Osteoblast (primary cell): Measurements from ENCODE around the gene BFAR. TPM values are rescaled to one million over a fixed set of nuclear protein-coding genes. Genes with fewer than 3 reads are reported as not detected.
"Not testable (repeated sequence)": the region's sequence is repeated elsewhere in the genome, so short reads cannot be mapped to it uniquely, and the experiment has no call there.

Source experiments
- DNase-seq: peaks from one replicate; pipeline ENCODE4 v3.0.0; 2011; ENCODE audit warnings: low spot score, mixed read lengths; ENCODE audit not compliant: insufficient read length; ENCODE audit errors: missing footprints
- H2AFZ ChIP-seq: 2 replicates; pipeline ENCODE4 v1.6.0; 2011; ENCODE audit warnings: mild to moderate bottlenecking, low read length
- H3K27ac ChIP-seq: 2 replicates; pipeline ENCODE4 v1.5.1; 2011; ENCODE audit warnings: mild to moderate bottlenecking, low read depth, low read length, moderate library complexity
- H3K27me3 ChIP-seq: 2 replicates; pipeline ENCODE4 v1.6.0; 2012; ENCODE audit warnings: mild to moderate bottlenecking, control low read depth, inconsistent platforms, low read length, moderate library complexity; ENCODE audit not compliant: insufficient read depth
- H3K36me3 ChIP-seq: 2 replicates; pipeline ENCODE4 v1.5.1; 2011; ENCODE audit warnings: mild to moderate bottlenecking, low read length, control low read depth, moderate library complexity; ENCODE audit not compliant: insufficient read depth
- H3K4me1 ChIP-seq: 2 replicates; pipeline ENCODE4 v1.5.1; 2011; ENCODE audit warnings: mild to moderate bottlenecking, low read length, control low read depth, moderate library complexity; ENCODE audit not compliant: insufficient read depth
- H3K4me2 ChIP-seq: 2 replicates; pipeline ENCODE4 v1.6.0; 2011; ENCODE audit warnings: mild to moderate bottlenecking, low read length; ENCODE audit not compliant: insufficient read depth
- H3K4me3 ChIP-seq: fragments of 200-600 bp; sonication (generic); 3 replicates; pipeline ENCODE4 v1.5.1; 2012; ENCODE audit warnings: mild to moderate bottlenecking, low read length, inconsistent platforms; ENCODE audit not compliant: insufficient read depth
- H3K79me2 ChIP-seq: 2 replicates; pipeline ENCODE4 v1.6.0; 2012; ENCODE audit warnings: mild to moderate bottlenecking, low read length, control low read depth, inconsistent platforms; ENCODE audit not compliant: insufficient read depth
- H3K9me3 ChIP-seq: 2 replicates; pipeline ENCODE4 v1.5.1; 2011; ENCODE audit warnings: low read depth, low read length, control low read depth
- H4K20me1 ChIP-seq: 2 replicates; pipeline ENCODE4 v1.6.0; 2012; ENCODE audit warnings: mild to moderate bottlenecking, low read length, control low read depth; ENCODE audit not compliant: insufficient read depth
- total RNA-seq: library from RNA; depleted of rRNA; stranded (reverse); fragments of >200 nt; gene quantifications from 2 replicates; pipeline ENCODE4 v1.2.3, GENCODE V29; 2012
- TF ChIP-seq, protein P1 (sequence below): IDR thresholded peaks from 2 replicates; pipeline ENCODE4 v1.5.1; 2011; ENCODE audit warnings: mild to moderate bottlenecking, low read depth, low read length, moderate library complexity; ENCODE audit errors: extremely low read depth

BFAR gene
- total RNA-seq, 1 donor, result 186 TPM

- Histone ChIP-seq H2AFZ (no peak overlapping the region), H3K79me2 (no peaks in the 10 kb centered on the region), H3K27ac (no peak overlapping the region), H3K4me1 (no peaks in the 10 kb centered on the region), H3K9me3 (no peaks in the 10 kb centered on the region), H4K20me1 (no peaks in the 10 kb centered on the region), H3K36me3 (no peaks in the 10 kb centered on the region), H3K4me2 (no peak overlapping the region), H3K27me3 (no peaks in the 10 kb centered on the region), H3K4me3 (no peak overlapping the region)
- TF ChIP-seq, protein P1, sequence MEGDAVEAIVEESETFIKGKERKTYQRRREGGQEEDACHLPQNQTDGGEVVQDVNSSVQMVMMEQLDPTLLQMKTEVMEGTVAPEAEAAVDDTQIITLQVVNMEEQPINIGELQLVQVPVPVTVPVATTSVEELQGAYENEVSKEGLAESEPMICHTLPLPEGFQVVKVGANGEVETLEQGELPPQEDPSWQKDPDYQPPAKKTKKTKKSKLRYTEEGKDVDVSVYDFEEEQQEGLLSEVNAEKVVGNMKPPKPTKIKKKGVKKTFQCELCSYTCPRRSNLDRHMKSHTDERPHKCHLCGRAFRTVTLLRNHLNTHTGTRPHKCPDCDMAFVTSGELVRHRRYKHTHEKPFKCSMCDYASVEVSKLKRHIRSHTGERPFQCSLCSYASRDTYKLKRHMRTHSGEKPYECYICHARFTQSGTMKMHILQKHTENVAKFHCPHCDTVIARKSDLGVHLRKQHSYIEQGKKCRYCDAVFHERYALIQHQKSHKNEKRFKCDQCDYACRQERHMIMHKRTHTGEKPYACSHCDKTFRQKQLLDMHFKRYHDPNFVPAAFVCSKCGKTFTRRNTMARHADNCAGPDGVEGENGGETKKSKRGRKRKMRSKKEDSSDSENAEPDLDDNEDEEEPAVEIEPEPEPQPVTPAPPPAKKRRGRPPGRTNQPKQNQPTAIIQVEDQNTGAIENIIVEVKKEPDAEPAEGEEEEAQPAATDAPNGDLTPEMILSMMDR, result no peak
- no peak for DNase-seq
Measured at GRCh38 chr16:14681115-14681514, 48.4 kb downstream of the BFAR start.

GRCh38 chr16:14682121-14682520 is 49.4 kb downstream of the BFAR start:
- H3K4me2 ChIP-seq, result no peak overlapping the region
- H3K4me3 ChIP-seq, result no peak overlapping the region
- no peaks in the 10 kb centered on the region for H3K79me2 ChIP-seq
- no peaks in the 10 kb centered on the region for H3K9me3 ChIP-seq
- no peaks in the 10 kb centered on the region for H3K36me3 ChIP-seq
- no peaks in the 10 kb centered on the region for H3K4me1 ChIP-seq
- H2AFZ ChIP-seq, result no peak overlapping the region
- H3K27ac ChIP-seq, result no peak overlapping the region
- TF ChIP-seq, protein P1, result no peak
- H3K27me3 ChIP-seq, result no peaks in the 10 kb centered on the region
- H4K20me1 ChIP-seq, result no peaks in the 10 kb centered on the region
- DNase-seq, result no peak

DNA sequence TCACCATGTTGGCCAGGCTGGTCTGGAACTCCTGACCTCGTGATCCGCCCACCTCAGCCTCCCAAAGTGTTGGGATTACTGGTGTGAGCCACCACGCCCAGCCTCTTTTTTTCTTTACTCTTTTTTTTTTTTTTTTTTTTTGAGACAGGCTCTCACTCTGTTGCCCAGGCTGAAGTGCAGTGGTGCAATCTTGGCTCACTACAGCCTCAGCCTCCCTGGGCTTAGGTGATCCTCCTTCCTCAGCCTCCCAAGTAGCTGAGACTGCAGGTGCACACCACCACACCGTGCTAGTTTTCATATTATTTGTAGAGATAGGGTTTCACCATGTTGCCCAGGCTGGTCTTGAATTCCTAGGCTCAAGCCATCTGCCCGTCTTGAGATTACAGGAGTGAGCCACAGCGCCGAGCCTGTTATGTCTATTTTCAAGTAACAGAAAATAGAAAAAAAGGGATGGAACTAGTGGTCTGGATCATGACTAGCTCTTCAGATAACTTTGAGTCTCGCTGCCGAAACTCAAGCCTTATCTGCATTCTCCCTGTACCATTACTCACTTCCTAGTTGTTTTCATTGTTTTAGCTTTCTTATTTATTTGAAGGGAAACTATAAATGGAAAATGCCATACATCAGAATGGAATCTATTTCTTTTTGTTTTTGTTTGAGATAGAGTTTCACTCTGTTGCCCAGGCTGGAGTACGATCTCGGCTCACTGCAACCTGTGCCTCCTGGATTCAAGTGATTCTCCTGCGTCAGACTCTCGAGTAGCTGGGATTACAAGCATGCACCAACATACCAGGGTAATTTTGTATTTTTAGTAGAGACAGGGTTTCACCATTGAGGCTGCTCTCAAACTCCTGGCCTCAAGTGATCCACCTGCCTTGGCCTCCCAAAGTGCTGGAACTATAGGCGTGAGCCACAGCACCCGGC is 53.4 kb downstream of the BFAR start:
- H2AFZ ChIP-seq, H3K79me2 ChIP-seq, H3K4me3 ChIP-seq, H3K9me3 ChIP-seq, H3K4me1 ChIP-seq, H3K36me3 ChIP-seq, H3K27ac ChIP-seq, H3K27me3 ChIP-seq, H3K4me2 ChIP-seq, H4K20me1 ChIP-seq: not testable (repeated sequence)
- DNase-seq, result peak; percentile 26

DNA sequence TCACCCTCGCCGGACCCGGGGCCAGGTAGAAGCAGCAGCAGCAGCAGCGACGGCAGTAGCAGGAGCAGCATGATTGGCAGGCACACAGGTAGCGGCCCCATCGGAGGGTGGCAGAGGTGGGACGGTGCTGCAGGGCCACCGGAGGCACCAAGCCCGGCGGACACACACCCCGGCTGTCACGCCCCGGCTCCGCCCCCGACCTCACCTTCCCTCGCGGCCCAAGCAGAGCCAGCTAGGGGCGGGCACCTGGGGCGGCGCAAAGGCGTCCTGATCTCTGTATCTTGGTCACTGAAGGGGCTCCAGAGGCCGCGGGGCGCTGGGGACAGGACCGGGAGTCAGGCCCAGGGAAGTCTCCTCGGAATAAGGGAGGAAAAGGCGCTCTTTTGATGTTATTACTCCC is 61.4 kb downstream of the BFAR start, which contains the start of gene PLA2G10:
TSS of gene PLA2G10 (minus strand) at position 180 of the 400 bp plus-strand sequence. CDS start at position 101, 79 bp downstream.
- H2AFZ ChIP-seq, H4K20me1 ChIP-seq, DNase-seq, H3K36me3 ChIP-seq, H3K4me3 ChIP-seq, H3K4me1 ChIP-seq, H3K27me3 ChIP-seq, H3K9me3 ChIP-seq, H3K27ac ChIP-seq, H3K4me2 ChIP-seq, H3K79me2 ChIP-seq: not testable (repeated sequence)

- not testable (repeated sequence) for H3K4me1 ChIP-seq, H3K27me3 ChIP-seq, H3K79me2 ChIP-seq, H3K4me2 ChIP-seq, H4K20me1 ChIP-seq, H3K36me3 ChIP-seq, H2AFZ ChIP-seq, H3K27ac ChIP-seq, H3K4me3 ChIP-seq, DNase-seq, H3K9me3 ChIP-seq
Measured at GRCh38 chr16:14701859-14702258, 69.1 kb downstream of the BFAR start.

DNA sequence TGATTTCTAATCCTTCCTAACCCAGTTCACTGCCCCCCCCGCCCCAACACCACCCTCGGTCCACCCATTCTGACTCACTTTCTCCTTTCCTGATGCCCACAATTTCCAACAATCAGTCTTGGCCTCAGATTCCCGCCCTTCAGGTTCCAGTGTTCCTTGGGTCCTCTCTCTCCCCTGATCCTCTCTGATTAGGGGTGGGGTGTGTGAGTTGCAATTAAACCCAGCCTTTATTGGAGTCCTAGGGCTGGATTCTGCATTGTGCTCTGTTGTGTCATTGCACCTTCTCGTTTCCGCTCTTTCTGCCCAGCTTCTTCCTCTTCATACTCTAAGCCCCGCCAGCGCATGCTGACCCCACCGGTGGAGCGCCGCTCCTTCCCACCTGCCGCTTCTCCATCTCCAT is 69.9 kb downstream of the BFAR start:
- H3K27me3 ChIP-seq, H3K27ac ChIP-seq, H3K9me3 ChIP-seq, H3K4me1 ChIP-seq, H3K4me3 ChIP-seq, H3K36me3 ChIP-seq, H2AFZ ChIP-seq, DNase-seq, H3K4me2 ChIP-seq, H3K79me2 ChIP-seq, H4K20me1 ChIP-seq: not testable (repeated sequence)

- H3K27me3 ChIP-seq, H3K4me2 ChIP-seq, H3K27ac ChIP-seq, H4K20me1 ChIP-seq, DNase-seq, H3K79me2 ChIP-seq, H3K9me3 ChIP-seq, H3K4me1 ChIP-seq, H3K36me3 ChIP-seq, H2AFZ ChIP-seq, H3K4me3 ChIP-seq: not testable (repeated sequence)
Measured at GRCh38 chr16:14703156-14704011, 70.6 kb downstream of the BFAR start, which contains the start of gene NPIPA3. Gene NPIPA3, plus strand, starts transcription at chr16:14703411. Its CDS starts 5,533 bp downstream, at chr16:14708944.
